ENCODE measurements around the gene YAE1. TPM values are rescaled to one million over a fixed set of nuclear protein-coding genes. Genes with fewer than 3 reads are reported as not detected.
A peak's percentile ranks its signal among the peaks of the same experiment; 100 is the strongest.

Gene YAE1
- polyA plus RNA-seq, 1 donor: 20.9 TPM

- DNase-seq: peak; percentile 61
These were observed 43.1 kb downstream of the YAE1 start for GRCh38 chr7:39609113-39609934.

DNA sequence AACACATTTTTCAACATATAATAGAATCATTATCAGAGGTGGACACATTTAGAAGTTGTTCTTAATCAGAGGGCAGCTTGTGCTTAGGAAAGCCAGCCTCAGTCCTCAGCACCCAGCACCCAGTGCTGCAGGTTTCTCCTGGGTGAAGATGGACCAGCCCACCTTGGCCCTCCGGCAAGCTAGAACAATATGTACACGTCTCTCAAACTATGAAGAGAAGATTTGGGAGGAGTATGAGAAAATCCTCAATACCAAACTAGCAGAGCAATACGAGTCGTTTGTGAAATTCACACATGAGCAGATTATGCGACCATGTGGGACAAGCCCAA, 43.7 kb downstream of the YAE1 start:
- no peak for DNase-seq

- DNase-seq: no peak
These were observed 47.4 kb downstream of the YAE1 start for GRCh38 chr7:39613577-39613976.

- DNase-seq: no peak
These were observed 48.1 kb downstream of the YAE1 start for GRCh38 chr7:39614299-39614698.

- no peak for DNase-seq
These were observed 49.3 kb downstream of the YAE1 start for GRCh38 chr7:39615350-39615975.

GRCh38 chr7:39616138-39616537, 49.9 kb downstream of the YAE1 start:
- DNase-seq: no peak

- DNase-seq: no peak
These were observed 50.8 kb downstream of the YAE1 start for GRCh38 chr7:39617005-39617404.

DNA sequence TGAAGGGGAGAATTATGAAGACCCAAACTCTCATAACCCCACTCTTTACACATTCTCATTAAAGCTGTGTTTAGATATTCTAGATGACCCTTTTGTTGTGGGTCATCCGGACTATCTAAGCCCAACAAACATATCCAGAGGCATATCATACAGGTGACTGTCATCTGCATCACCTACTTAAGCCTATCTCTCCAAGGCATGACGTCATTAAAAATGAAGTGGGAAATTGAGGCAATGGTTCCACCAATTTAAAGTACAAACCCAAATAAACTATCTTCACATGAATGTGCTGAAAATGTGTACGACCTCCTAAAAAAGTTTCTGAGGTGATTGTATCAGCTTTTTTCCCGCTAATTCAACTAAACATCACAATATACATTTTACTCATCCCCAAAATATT, 52.7 kb downstream of the YAE1 start:
- no peak for DNase-seq

- DNase-seq: no peak
These were observed 54.3 kb downstream of the YAE1 start for GRCh38 chr7:39620486-39620885.

- no peak for DNase-seq
These were observed 55.1 kb downstream of the YAE1 start for GRCh38 chr7:39621261-39621660.

DNA sequence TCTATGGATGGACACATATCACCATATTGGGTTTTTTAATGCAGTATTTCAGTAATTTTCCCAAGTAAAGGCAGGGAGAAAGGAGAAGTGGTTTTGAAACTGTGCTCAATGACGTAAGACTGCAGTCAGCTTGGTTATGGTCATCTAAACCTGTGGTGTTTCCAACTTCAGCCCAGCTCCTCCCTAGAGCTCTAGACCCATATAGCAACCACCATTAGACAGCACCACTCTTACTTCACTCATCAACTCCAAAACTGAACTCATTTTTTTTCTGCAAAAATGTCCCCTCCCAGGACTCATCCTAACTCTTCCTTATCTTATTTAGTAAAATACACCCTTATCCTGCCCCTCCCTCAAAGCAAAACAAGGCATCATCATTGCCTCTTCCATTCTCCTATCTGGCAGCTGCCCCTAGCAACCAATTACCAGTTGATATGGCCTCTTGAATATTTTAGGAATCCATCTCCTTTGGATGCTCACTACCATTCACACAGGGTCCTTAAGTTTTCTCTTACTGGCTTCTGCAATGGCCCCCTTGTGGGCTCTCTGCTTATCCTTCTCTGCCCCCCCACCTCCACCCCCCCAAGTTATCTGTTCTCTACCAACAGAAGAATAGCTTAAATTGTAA, 55.7 kb downstream of the YAE1 start:
- DNase-seq: no peak

Other genes with a start within 250 kb of the YAE1 start
- 45.9 TPM for gene RALA, start 57.2 kb downstream of the YAE1 start, polyA plus RNA-seq (ENCODE audit: insufficient read length)